Head of caudate nucleus (tissue), 42 donors: ENCODE results near the gene TBC1D4.
"Not testable (repeated sequence)": the region's sequence is repeated elsewhere in the genome, so short reads cannot be mapped to it uniquely, and the experiment has no call there.

Experiments used
- DNase-seq, 42 donors: peaks; one replicate each; pipeline versions ENCODE4 v3.0.0 to v3.0.0-alpha.2; 2020 to 2021; ENCODE audit warnings: mixed read lengths in 7 of 42
- intact Hi-C: fragments of 100-400 bp; cut with DNase I; formaldehyde crosslinking; loops from one replicate; pipeline ENCODE4 v1.15.0; 2022

Gene TBC1D4

GRCh38 chr13:75465236-75465635 lies 16.7 kb downstream of the TBC1D4 start:
- intact Hi-C loops = no loop called here

GRCh38 chr13:75461314-75461713 lies 20.7 kb downstream of the TBC1D4 start:
- no peak for DNase-seq
- intact Hi-C loops = no loop called here

More at GRCh38 chr13:75465236-75465635, 16.7 kb downstream of the TBC1D4 start:
- DNase-seq = no peak

- intact Hi-C loops = no loop called here
Observed at GRCh38 chr13:75460644-75461043, 21.3 kb downstream of the TBC1D4 start.

GRCh38 chr13:75458696-75459422 lies 23.1 kb downstream of the TBC1D4 start:
- intact Hi-C loops = no loop called here
- DNase-seq = peak in 5 of 42 donors; percentile 2 to 13 (median 9)

More at GRCh38 chr13:75460644-75461043, 21.3 kb downstream of the TBC1D4 start:
- no peak for DNase-seq

GRCh38 chr13:75455962-75456361 lies 26.0 kb downstream of the TBC1D4 start:
- intact Hi-C loops = no loop called here
- no peak for DNase-seq

- DNase-seq = no peak
- intact Hi-C loops = no loop called here
Observed at GRCh38 chr13:75454497-75454896, 27.5 kb downstream of the TBC1D4 start.

GRCh38 chr13:75452564-75452963 lies 29.4 kb downstream of the TBC1D4 start:
- intact Hi-C loops = no loop called here

GRCh38 chr13:75447493-75447892 lies 34.5 kb downstream of the TBC1D4 start:
- intact Hi-C loops = no loop called here

More at GRCh38 chr13:75452564-75452963, 29.4 kb downstream of the TBC1D4 start:
- peak in 1 of 42 donors; percentile 42 for DNase-seq

GRCh38 chr13:75446874-75447273 lies 35.1 kb downstream of the TBC1D4 start:
- DNase-seq = no peak
- intact Hi-C loops = no loop called here

More at GRCh38 chr13:75447493-75447892, 34.5 kb downstream of the TBC1D4 start:
- DNase-seq = no peak

GRCh38 chr13:75445717-75446499 lies 36.1 kb downstream of the TBC1D4 start:
- no peak for DNase-seq
- intact Hi-C loops = no loop called here

- no peak for DNase-seq
- intact Hi-C loops = no loop called here
Observed at GRCh38 chr13:75444016-75444415, 38.0 kb downstream of the TBC1D4 start.

GRCh38 chr13:75443356-75443958 lies 38.5 kb downstream of the TBC1D4 start:
- intact Hi-C loops = no loop called here
- no peak for DNase-seq

- no peak for DNase-seq
- intact Hi-C loops = no loop called here
Observed at GRCh38 chr13:75442736-75443234, 39.2 kb downstream of the TBC1D4 start.

GRCh38 chr13:75440100-75440499 lies 41.9 kb downstream of the TBC1D4 start:
- no peak for DNase-seq
- intact Hi-C loops = no loop called here

- no peak for DNase-seq
- intact Hi-C loops = no loop called here
Observed at GRCh38 chr13:75437582-75438318, 44.2 kb downstream of the TBC1D4 start.

GRCh38 chr13:75434126-75434525 lies 47.8 kb downstream of the TBC1D4 start:
- DNase-seq, intact Hi-C loops: not testable (repeated sequence)

GRCh38 chr13:75432811-75433244 lies 49.1 kb downstream of the TBC1D4 start:
- DNase-seq = no peak
- intact Hi-C loops = no loop called here

- intact Hi-C loops = no loop called here
- DNase-seq = no peak
Observed at GRCh38 chr13:75432045-75432444, 49.9 kb downstream of the TBC1D4 start.
